Panc1 (cell line): ENCODE data around the gene ELP2. TPM values are rescaled to one million over a fixed set of nuclear protein-coding genes. Genes with fewer than 3 reads are reported as not detected.

ENCODE experiments used
- ATAC-seq: fragments of 200-7000 bp; cut with Tn5 transposase; 2 replicates; pipeline ENCODE4 v1.9.1; 2020; ENCODE audit warnings: mild to moderate bottlenecking, moderate library complexity
- BruUV-seq: library from RNA; stranded (reverse); fragments of 400-500 nt; replicated peaks from 2 replicates; lab custom pipeline; 2021; lab: Mats Ljungman, UMichigan
- CTCF ChIA-PET: fragments of 300-600 bp; sonication (Branson Sonifier 250); formaldehyde crosslinking; loops from one replicate; lab custom pipeline; 2022; ENCODE audit warnings: antibody characterized with exemption; lab: Charles Lee
- POLR2A ChIA-PET: fragments of 300-600 bp; sonication (Branson Sonifier 250); formaldehyde crosslinking; loops from one replicate; lab custom pipeline; 2022; ENCODE audit warnings: antibody characterized with exemption; lab: Charles Lee
- DNase-seq: peaks from one replicate; pipeline ENCODE4 v3.0.0-alpha.2; 2010; ENCODE audit warnings: low read depth, low spot score
- H3K27ac ChIP-seq: 2 replicates; pipeline ENCODE4 v1.5.1; 2011; ENCODE audit warnings: mild to moderate bottlenecking, low read length, inconsistent platforms
- H3K27me3 ChIP-seq: fragments of 200-500 bp; sonication (Bioruptor generic); 2 replicates; pipeline ENCODE4 v1.6.0; 2014; ENCODE audit warnings: low read length, inconsistent platforms; ENCODE audit not compliant: control insufficient read depth, insufficient read depth
- H3K36me3 ChIP-seq: fragments of 200-500 bp; sonication (Bioruptor generic); 2 replicates; pipeline ENCODE4 v1.5.1; 2014; ENCODE audit warnings: inconsistent platforms, mild to moderate bottlenecking, low read length, moderate library complexity; ENCODE audit not compliant: control insufficient read depth, insufficient read depth
- H3K4me1 ChIP-seq: 2 replicates; pipeline ENCODE4 v1.5.1; 2011; ENCODE audit warnings: inconsistent platforms, mild to moderate bottlenecking, low read length, moderate library complexity; ENCODE audit not compliant: control insufficient read depth, insufficient read depth
- H3K4me3 ChIP-seq, 2 experiments: 2 replicates each; pipeline ENCODE4 v1.5.1; 2011 to 2012; ENCODE audit warnings: low read depth in 2 of 2, low read length in 2 of 2, mild to moderate bottlenecking in 2 of 2, inconsistent platforms in 1 of 2, moderate library complexity in 1 of 2
- H3K9me3 ChIP-seq: fragments of 200-500 bp; sonication (Bioruptor generic); 2 replicates; pipeline ENCODE4 v1.5.1; 2014; ENCODE audit warnings: low read depth, mild to moderate bottlenecking, inconsistent platforms, low read length, moderate library complexity; ENCODE audit not compliant: control insufficient read depth, insufficient read depth
- POLR2AphosphoS5 ChIP-seq: IDR thresholded peaks from 2 replicates; pipeline ENCODE4 v1.6.1; 2012; ENCODE audit warnings: mild to moderate bottlenecking, low read depth, low read length, moderate library complexity
- TCF7L2 ChIP-seq: IDR thresholded peaks from 2 replicates; pipeline ENCODE4 v1.6.1; 2011; ENCODE audit warnings: mild to moderate bottlenecking, low read depth, low read length, inconsistent platforms
- in situ Hi-C: cut with HindIII; loops from 2 replicates; pipeline ENCODE4 v1.10.0; 2016; ENCODE audit warnings: low sequenced_read_pairs, low pct_unique_long_range_greater_than_20kb
- intact Hi-C: fragments of 100-400 bp; cut with micrococcal nuclease; formaldehyde crosslinking; loops from one replicate; pipeline ENCODE4 v1.10.0; 2022; ENCODE audit not compliant: unreplicated experiment
- total RNA-seq: library from RNA; stranded (reverse); gene quantifications from one replicate; pipeline ENCODE4 v1.2.1, GENCODE V29; 2021; ENCODE audit not compliant: unreplicated experiment
- TF ChIP-seq, protein P1 (sequence below), 2 experiments: IDR thresholded peaks; 2 replicates each; pipeline ENCODE4 v1.6.1; 2011 to 2012; ENCODE audit warnings: low read depth in 2 of 2, control low read depth in 1 of 2, low read length in 1 of 2, mild to moderate bottlenecking in 1 of 2, moderate library complexity in 1 of 2; ENCODE audit not compliant: insufficient read depth in 1 of 2

Gene ELP2
- total RNA-seq, 1 experiment from 2014 or later = 48.8 TPM

DNA sequence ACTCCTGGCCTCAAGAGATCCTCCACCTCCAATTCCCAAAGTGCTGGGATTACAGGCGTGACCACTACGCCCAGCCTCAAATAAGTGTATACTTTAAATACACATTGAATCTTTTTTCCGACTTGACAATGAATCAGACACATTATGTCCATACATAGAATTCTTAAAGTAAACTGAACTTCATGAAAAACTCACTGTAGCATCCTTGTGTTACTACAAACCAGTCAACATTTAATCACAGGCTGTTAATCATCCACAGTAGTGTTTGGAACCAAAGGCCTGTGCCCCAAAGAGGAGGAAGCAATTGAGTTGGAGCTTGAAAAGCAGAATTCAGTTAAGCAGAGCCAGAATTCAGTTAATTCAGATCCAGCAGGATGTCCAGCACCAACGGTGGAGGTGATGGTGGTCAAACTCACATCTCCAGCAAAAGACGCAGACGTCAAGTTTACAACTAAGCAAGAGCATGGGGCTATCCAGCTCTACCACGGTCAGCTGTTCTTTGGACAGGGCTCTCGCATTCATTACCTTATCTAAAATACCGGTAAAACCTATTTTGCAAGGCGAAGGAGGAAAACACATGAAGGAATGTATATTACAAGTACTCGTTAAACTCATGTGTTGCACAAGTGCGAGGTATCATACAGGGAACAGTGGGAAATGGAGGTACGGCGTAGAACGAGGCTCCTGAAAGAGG is 1.7 kb upstream of the ELP2 start:
- BruUV-seq = no TSS peak
- H3K4me1 ChIP-seq = peaks cover 5% of the 10 kb centered on the region
- in situ Hi-C loops = no loop called here
- peak overlapping the region; percentile 68; the same call in 1 of the 2 replicates for H3K27ac ChIP-seq
- DNase-seq = no peak
- peak overlapping the region; percentile 96 to 98 for H3K4me3 ChIP-seq
- ATAC-seq = no peak
- TF ChIP-seq TCF7L2 = no peak
- TF ChIP-seq, protein P1, sequence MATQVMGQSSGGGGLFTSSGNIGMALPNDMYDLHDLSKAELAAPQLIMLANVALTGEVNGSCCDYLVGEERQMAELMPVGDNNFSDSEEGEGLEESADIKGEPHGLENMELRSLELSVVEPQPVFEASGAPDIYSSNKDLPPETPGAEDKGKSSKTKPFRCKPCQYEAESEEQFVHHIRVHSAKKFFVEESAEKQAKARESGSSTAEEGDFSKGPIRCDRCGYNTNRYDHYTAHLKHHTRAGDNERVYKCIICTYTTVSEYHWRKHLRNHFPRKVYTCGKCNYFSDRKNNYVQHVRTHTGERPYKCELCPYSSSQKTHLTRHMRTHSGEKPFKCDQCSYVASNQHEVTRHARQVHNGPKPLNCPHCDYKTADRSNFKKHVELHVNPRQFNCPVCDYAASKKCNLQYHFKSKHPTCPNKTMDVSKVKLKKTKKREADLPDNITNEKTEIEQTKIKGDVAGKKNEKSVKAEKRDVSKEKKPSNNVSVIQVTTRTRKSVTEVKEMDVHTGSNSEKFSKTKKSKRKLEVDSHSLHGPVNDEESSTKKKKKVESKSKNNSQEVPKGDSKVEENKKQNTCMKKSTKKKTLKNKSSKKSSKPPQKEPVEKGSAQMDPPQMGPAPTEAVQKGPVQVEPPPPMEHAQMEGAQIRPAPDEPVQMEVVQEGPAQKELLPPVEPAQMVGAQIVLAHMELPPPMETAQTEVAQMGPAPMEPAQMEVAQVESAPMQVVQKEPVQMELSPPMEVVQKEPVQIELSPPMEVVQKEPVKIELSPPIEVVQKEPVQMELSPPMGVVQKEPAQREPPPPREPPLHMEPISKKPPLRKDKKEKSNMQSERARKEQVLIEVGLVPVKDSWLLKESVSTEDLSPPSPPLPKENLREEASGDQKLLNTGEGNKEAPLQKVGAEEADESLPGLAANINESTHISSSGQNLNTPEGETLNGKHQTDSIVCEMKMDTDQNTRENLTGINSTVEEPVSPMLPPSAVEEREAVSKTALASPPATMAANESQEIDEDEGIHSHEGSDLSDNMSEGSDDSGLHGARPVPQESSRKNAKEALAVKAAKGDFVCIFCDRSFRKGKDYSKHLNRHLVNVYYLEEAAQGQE (IDR thresholded peaks at IDR 0.05; ENCODE audit: insufficient read depth in 1 of 2, low read depth in 2 of 2, low read length in 1 of 2) = 0 out of 4 replicates have a peak, but pooled peaks of 1 of the 2 experiments have one; percentile 27
- intact Hi-C loops = loop anchor here (5.0 kb wide), 1 partner anchor 111 kb away; no protein-coding TSS in a partner anchor
- no peaks in the 10 kb centered on the region for H3K9me3 ChIP-seq
- ChIA-PET POLR2A (no interaction called here), CTCF (interaction anchor here (0.5 to 0.6 kb wide), 2 partner anchors 39 to 701 kb away, joined by 3 to 6 read pairs; partner anchors contain the start of gene KIAA1328)
- H3K36me3 ChIP-seq = peaks cover 7% of the 10 kb centered on the region
- no peaks in the 10 kb centered on the region for H3K27me3 ChIP-seq

DNA sequence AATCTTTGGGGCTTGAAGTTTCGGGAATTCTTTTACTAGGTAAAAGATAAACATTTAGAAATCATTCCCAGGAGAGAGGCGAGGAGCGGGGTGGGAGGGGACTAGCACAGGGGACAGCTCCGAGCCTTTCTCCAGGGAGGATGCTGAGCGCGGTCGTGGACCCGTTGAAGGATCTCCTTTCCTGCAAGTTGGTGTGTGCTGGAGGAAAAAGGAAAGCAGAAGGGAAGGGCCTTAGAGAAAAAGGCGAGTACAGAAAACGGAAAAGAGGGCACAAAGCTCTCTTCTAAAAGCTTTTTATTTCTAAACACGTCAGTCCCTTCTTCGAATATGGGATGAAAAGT is 1.2 kb upstream of the ELP2 start:
- no peak for DNase-seq
- ChIA-PET CTCF (interaction anchor here (0.5 to 0.6 kb wide), 2 partner anchors 39 to 701 kb away, joined by 3 to 6 read pairs; partner anchors contain the start of gene KIAA1328), POLR2A (no interaction called here)
- Histone ChIP-seq H3K27me3 (no peaks in the 10 kb centered on the region), H3K27ac (peak overlapping the region; percentile 68), H3K4me1 (peaks cover 5% of the 10 kb centered on the region), H3K36me3 (peaks cover 7% of the 10 kb centered on the region), H3K9me3 (no peaks in the 10 kb centered on the region), H3K4me3 (peak overlapping the region; percentile 96 to 98)
- intact Hi-C loops = loop anchor here (5.0 kb wide), 1 partner anchor 111 kb away; no protein-coding TSS in a partner anchor
- no peak for TF ChIP-seq POLR2AphosphoS5
- TF ChIP-seq, protein P1 (IDR thresholded peaks at IDR 0.05; ENCODE audit: insufficient read depth in 1 of 2, low read depth in 2 of 2, low read length in 1 of 2) = 0 out of 4 replicates have a peak, but pooled peaks have one; percentile 23 to 49
- BruUV-seq = no TSS peak
- no peak for ATAC-seq
- in situ Hi-C loops = no loop called here
